Colonic mucosa (tissue), 4 donors: Measurements from ENCODE around the gene IGSF23. TPM values are rescaled to one million over a fixed set of nuclear protein-coding genes. Genes with fewer than 3 reads are reported as not detected.

Source experiments
- DNase-seq: peaks from one replicate; pipeline ENCODE4 v3.0.0-alpha.2; 2020
- H3K27ac ChIP-seq: fragments of 200-600 bp; one replicate; pipeline ENCODE4 v1.8.0; 2021
- H3K27me3 ChIP-seq: fragments of 200-600 bp; one replicate; pipeline ENCODE4 v1.8.0; 2021
- H3K36me3 ChIP-seq: fragments of 200-600 bp; one replicate; pipeline ENCODE4 v1.8.0; 2021
- H3K4me1 ChIP-seq: fragments of 200-600 bp; one replicate; pipeline ENCODE4 v1.8.0; 2021; ENCODE audit warnings: mild to moderate bottlenecking
- H3K4me3 ChIP-seq: fragments of 200-600 bp; one replicate; pipeline ENCODE4 v1.8.0; 2021
- H3K9ac ChIP-seq, 2 donors: one replicate each; pipeline ENCODE4 v1.7.0; 2013; ENCODE audit warnings: control low read depth in 2 of 2, low read depth in 2 of 2, low read length in 2 of 2
- H3K9me3 ChIP-seq: fragments of 200-600 bp; one replicate; pipeline ENCODE4 v1.8.0; 2021
- intact Hi-C: fragments of 100-400 bp; cut with DNase I; formaldehyde crosslinking; loops from one replicate; pipeline ENCODE4 v1.14.1; 2022
- total RNA-seq, 2 donors: library from RNA; stranded (reverse); fragmentation: NEBNext Ultra II Directional in 1 of 2; extraction: Animal tissue kit (Norgen Biotek cat#: 25700) in 1 of 2; gene quantifications; one replicate each; pipeline ENCODE4 v1.2.1, GENCODE V29; 2021
- TF ChIP-seq, protein P1 (sequence below): fragments of 200-600 bp; IDR thresholded peaks from one replicate; pipeline ENCODE4 v1.8.0; 2022; ENCODE audit warnings: antibody characterized with exemption, mild to moderate bottlenecking
- donor health status: healthy.
- donor health status: DM: no; HTN: no; CAD: no.
- donor health status: DM: no; HTN: no; CAD: no.

The IGSF23 gene
- total RNA-seq, 2 donors from 2014 or later = not detected

DNA sequence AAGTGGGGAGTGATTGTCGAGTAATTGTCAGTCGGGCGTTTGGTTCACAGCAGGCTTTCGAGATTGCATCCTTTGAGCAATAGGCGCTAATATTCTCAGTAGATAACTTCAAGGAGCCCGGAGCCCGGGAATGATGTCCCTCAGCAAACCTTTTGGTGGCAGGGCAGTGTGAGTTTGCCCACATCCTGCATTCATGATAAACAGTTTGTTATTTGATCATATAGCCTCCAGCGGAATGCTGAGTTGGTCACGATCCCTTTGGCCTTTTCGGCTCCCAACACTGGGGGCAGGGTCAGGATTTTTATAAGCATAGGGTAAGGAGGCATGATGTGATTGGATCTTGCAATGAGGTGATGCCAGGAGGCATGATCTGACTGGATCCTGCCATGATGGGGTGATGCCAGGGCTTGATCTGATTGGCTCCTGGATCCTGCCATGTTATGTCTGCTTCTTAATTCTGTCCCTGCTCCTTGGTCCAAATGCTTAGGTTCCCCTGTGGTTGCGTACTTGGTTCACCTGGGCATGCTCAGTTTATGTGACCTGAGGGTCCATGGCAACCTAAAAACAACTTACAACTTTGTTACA lies 38.2 kb upstream of the IGSF23 start:
- Histone ChIP-seq H3K9me3 (no peaks in the 10 kb centered on the region), H3K27ac (no peak overlapping the region), H3K27me3 (no peaks in the 10 kb centered on the region), H3K9ac (no peak overlapping the region), H3K4me3 (no peak overlapping the region), H3K4me1 (no peaks in the 10 kb centered on the region), H3K36me3 (no peaks in the 10 kb centered on the region)
- DNase-seq = no peak
- TF ChIP-seq, protein P1, sequence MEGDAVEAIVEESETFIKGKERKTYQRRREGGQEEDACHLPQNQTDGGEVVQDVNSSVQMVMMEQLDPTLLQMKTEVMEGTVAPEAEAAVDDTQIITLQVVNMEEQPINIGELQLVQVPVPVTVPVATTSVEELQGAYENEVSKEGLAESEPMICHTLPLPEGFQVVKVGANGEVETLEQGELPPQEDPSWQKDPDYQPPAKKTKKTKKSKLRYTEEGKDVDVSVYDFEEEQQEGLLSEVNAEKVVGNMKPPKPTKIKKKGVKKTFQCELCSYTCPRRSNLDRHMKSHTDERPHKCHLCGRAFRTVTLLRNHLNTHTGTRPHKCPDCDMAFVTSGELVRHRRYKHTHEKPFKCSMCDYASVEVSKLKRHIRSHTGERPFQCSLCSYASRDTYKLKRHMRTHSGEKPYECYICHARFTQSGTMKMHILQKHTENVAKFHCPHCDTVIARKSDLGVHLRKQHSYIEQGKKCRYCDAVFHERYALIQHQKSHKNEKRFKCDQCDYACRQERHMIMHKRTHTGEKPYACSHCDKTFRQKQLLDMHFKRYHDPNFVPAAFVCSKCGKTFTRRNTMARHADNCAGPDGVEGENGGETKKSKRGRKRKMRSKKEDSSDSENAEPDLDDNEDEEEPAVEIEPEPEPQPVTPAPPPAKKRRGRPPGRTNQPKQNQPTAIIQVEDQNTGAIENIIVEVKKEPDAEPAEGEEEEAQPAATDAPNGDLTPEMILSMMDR = no peak
- intact Hi-C loops = loop anchor here (10.0 kb wide), 1 partner anchor 200 kb away; the partner anchor contains the start of gene CBLC

DNA sequence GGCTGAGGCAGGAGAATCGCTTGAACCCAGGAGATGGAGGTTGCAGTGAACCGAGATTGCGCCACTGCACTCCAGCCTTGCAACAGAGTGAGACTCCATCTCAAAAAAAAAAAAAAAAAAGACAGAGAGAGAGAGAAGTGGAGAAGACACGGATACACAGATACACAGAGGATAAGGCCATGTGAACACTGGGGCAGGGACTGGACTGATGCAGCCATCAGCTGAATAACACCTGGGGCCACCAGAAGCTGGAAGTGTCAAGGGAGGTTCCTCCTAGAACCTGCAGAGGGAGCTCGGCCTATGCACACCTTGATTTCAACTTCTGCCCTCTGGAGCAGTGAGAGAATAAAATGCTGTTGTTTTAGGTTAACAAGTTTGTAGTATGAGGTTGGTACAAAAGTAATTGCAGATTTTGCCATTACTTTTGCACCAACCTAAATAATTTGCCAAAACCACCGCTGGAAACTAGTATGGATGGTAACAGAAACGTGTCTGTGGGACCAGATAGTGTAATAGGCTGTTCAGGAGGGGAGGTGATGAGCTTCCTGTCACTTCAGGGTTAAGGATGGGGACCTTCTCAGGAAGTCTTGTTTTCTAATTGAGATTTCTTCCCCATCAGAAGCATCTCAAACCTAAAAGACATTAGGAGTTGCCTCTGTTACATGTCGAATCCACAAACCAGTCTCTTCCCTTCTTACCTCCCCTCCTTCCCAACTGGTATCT lies 36.4 kb upstream of the IGSF23 start:
- intact Hi-C loops = loop anchor here (10.0 kb wide), 1 partner anchor 198 kb away; the partner anchor contains the start of gene CBLC

DNA sequence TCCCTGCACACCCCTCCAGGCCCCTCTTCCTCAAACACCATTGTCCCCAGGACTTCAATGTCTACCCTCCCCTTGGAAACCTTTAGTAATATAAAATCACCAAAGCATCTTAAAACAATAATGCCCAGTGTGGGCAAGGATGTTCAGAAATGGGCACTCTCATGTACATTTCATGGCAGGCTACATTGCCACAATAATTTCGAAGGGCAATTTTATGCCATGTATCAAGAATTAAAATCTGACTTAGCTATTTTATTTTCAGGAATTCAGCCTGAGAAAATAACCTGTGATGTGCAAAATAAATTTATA lies 35.8 kb upstream of the IGSF23 start:
- Histone ChIP-seq H3K4me1 (no peaks in the 10 kb centered on the region), H3K27me3 (no peaks in the 10 kb centered on the region), H3K9me3 (no peaks in the 10 kb centered on the region), H3K4me3 (no peak overlapping the region), H3K9ac (no peak overlapping the region), H3K27ac (no peak overlapping the region), H3K36me3 (no peaks in the 10 kb centered on the region)
- TF ChIP-seq, protein P1 = no peak
- intact Hi-C loops = loop anchor here (10.0 kb wide), 1 partner anchor 197 kb away; the partner anchor contains the start of gene CBLC
- no peak for DNase-seq

More for the DNA sequence above, 36.4 kb upstream of the IGSF23 start:
- H3K9me3 ChIP-seq = no peaks in the 10 kb centered on the region
- no peaks in the 10 kb centered on the region for H3K27me3 ChIP-seq
- no peaks in the 10 kb centered on the region for H3K36me3 ChIP-seq
- no peaks in the 10 kb centered on the region for H3K4me1 ChIP-seq
- TF ChIP-seq, protein P1 = peak; percentile 49
- no peak overlapping the region for H3K9ac ChIP-seq
- no peak overlapping the region for H3K4me3 ChIP-seq
- no peak overlapping the region for H3K27ac ChIP-seq
- DNase-seq = peak; percentile 59

DNA sequence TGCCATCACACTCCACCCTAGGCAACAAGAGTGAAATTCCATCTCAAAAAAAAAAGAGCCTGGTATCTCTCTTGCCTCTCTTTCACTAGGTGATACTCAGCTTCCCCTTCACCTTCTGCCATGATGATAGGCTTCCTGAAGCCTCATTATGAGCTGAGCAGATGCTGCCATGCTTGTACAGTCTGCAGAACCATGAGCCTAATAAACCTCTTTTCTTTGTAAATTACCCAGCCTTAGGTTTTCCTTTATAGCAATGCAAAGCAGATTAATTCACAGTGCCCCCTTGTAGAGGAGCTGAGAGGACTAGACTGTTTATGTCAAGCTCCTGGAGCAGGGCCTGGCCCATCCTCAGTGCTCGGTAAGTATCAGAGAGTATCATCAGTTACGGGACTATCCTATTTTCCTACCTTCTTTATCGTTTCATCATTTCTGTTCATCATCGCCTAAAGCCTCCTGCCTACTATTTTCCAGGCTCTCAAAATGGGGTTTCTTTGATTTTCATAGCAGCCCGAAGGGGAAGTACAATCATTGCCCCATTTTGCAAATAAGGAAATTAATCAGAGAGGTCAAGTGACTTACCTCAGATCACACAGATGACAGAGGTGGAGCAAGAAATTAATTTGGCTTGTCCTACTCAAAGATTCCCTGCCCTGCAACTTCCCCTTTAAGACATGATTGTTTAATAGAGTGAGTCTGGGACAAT lies 33.5 kb upstream of the IGSF23 start:
- TF ChIP-seq, protein P1 = no peak
- Histone ChIP-seq H3K9me3 (no peaks in the 10 kb centered on the region), H3K36me3 (no peaks in the 10 kb centered on the region), H3K9ac (no peak overlapping the region), H3K4me3 (no peak overlapping the region), H3K27me3 (no peaks in the 10 kb centered on the region), H3K27ac (no peak overlapping the region), H3K4me1 (no peaks in the 10 kb centered on the region)
- intact Hi-C loops = loop anchor here (10.0 kb wide), 1 partner anchor 195 kb away; the partner anchor contains the start of gene CBLC
- DNase-seq = no peak

DNA sequence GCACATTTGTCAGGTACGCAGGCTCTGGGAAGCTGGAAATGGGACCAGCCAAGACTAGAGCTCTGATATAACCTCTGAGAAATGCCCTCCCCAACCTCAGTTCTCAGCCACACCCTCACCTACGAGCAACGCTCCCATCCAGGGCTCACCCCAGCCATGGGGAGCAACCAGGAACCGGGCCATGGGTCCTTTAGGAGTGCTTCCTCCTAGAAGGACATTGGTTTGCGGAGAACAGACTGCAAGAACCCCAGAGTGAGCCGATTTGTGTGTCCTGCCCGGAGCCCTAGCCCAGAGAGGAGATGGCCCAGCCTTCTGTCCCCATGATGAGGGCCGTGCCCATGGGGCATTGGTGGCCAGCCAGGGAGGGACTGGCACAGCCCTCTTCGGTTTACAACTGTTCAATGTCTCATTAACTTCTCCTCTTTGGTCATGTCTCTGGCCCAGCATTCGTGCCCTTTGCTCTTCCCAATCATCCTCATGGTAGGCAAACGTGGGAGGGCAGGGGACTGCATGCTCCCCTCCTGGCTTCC lies 32.9 kb upstream of the IGSF23 start:
- Histone ChIP-seq H3K36me3 (no peaks in the 10 kb centered on the region), H3K9ac (no peak overlapping the region), H3K27ac (no peak overlapping the region), H3K4me1 (no peaks in the 10 kb centered on the region), H3K4me3 (no peak overlapping the region), H3K9me3 (no peaks in the 10 kb centered on the region), H3K27me3 (no peaks in the 10 kb centered on the region)
- TF ChIP-seq, protein P1 = no peak
- intact Hi-C loops = no loop called here
- no peak for DNase-seq
